ENCODE data around the gene ZNF710.

DNA sequence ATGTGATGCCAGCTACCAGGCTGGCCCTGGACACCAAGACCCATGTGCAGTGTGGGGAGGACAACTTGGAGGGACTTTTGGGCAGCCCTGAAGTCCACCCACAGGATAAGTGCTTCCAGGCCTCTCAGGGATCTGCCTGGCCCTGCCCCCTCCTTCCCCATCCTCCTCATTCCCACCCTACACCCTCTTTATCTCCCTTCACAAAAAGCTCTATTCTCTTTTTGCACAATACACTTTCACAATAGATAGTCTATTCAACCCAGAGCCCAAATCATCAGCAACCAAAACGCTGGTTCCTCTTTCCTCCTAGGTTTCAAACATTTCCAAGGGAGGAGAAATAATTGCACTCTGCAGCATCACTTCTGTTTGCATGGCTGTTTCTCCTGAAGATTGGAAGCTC, 7.8 kb upstream of the ZNF710 start:
- TF ChIP-seq, protein P1, sequence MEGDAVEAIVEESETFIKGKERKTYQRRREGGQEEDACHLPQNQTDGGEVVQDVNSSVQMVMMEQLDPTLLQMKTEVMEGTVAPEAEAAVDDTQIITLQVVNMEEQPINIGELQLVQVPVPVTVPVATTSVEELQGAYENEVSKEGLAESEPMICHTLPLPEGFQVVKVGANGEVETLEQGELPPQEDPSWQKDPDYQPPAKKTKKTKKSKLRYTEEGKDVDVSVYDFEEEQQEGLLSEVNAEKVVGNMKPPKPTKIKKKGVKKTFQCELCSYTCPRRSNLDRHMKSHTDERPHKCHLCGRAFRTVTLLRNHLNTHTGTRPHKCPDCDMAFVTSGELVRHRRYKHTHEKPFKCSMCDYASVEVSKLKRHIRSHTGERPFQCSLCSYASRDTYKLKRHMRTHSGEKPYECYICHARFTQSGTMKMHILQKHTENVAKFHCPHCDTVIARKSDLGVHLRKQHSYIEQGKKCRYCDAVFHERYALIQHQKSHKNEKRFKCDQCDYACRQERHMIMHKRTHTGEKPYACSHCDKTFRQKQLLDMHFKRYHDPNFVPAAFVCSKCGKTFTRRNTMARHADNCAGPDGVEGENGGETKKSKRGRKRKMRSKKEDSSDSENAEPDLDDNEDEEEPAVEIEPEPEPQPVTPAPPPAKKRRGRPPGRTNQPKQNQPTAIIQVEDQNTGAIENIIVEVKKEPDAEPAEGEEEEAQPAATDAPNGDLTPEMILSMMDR (conservative IDR thresholded peaks at IDR 0.05; ENCODE audit: low read length), result no peak
- no peak for TF ChIP-seq EZH2phosphoT487 (IDR thresholded peaks at IDR 0.05; ENCODE audit: borderline replicate concordance)
